ENCODE results near the gene EGFL8. TPM values are rescaled to one million over a fixed set of nuclear protein-coding genes. Genes with fewer than 3 reads are reported as not detected.

Gene EGFL8
- polyA plus RNA-seq, 1 donor from 2014 or later = not detected

Other genes with a start within 250 kb of the EGFL8 start
- gene C2, start 236.9 kb upstream of the EGFL8 start, polyA plus RNA-seq = not detected
- not detected for gene CFB, start 218.5 kb upstream of the EGFL8 start, polyA plus RNA-seq
- gene NELFE, start 205.6 kb upstream of the EGFL8 start, polyA plus RNA-seq = 51.3 TPM
- 12.7 TPM for gene SKIC2, start 205.4 kb upstream of the EGFL8 start, polyA plus RNA-seq
- gene DXO, start 192.5 kb upstream of the EGFL8 start, polyA plus RNA-seq = 16.2 TPM
- gene C4A, start 182.5 kb upstream of the EGFL8 start, polyA plus RNA-seq = 0.23 TPM
- not detected for gene C4B, start 149.8 kb upstream of the EGFL8 start, polyA plus RNA-seq
- gene CYP21A2, start 126.2 kb upstream of the EGFL8 start, polyA plus RNA-seq = not detected
- gene TNXB, start 55.3 kb upstream of the EGFL8 start, polyA plus RNA-seq = 0.21 TPM
- gene ATF6B, start 36.3 kb upstream of the EGFL8 start, polyA plus RNA-seq = 25.5 TPM
- gene FKBPL, start 34.3 kb upstream of the EGFL8 start, polyA plus RNA-seq = 4.1 TPM
- gene PRRT1, start 12.7 kb upstream of the EGFL8 start, polyA plus RNA-seq = not detected
- 1.5 TPM for gene PPT2, start 10.5 kb upstream of the EGFL8 start, polyA plus RNA-seq
- 17.2 TPM for gene AGPAT1, start 11.5 kb downstream of the EGFL8 start, polyA plus RNA-seq
- gene RNF5, start 13.8 kb downstream of the EGFL8 start, polyA plus RNA-seq = 88.8 TPM
- gene AGER, start 19.7 kb downstream of the EGFL8 start, polyA plus RNA-seq = 0.58 TPM
- gene PBX2, start 25.6 kb downstream of the EGFL8 start, polyA plus RNA-seq = 3.3 TPM
- 156 TPM for gene GPSM3, start 28.0 kb downstream of the EGFL8 start, polyA plus RNA-seq
- gene NOTCH4, start 59.5 kb downstream of the EGFL8 start, polyA plus RNA-seq = 4.9 TPM
- 0.13 TPM for gene TSBP1, start 207.3 kb downstream of the EGFL8 start, polyA plus RNA-seq
- gene BTNL2, start 242.6 kb downstream of the EGFL8 start, polyA plus RNA-seq = not detected

Data from IgD-negative memory B cell (primary cell).